Raji (cell line): ENCODE measurements around the gene CPAMD8.

Source experiments
- POLR2A ChIP-seq: IDR thresholded peaks from 2 replicates; pipeline ENCODE4 v1.6.1; 2011; ENCODE audit warnings: low read depth, low read length, control low read depth; ENCODE audit not compliant: insufficient read depth

CPAMD8 gene

DNA sequence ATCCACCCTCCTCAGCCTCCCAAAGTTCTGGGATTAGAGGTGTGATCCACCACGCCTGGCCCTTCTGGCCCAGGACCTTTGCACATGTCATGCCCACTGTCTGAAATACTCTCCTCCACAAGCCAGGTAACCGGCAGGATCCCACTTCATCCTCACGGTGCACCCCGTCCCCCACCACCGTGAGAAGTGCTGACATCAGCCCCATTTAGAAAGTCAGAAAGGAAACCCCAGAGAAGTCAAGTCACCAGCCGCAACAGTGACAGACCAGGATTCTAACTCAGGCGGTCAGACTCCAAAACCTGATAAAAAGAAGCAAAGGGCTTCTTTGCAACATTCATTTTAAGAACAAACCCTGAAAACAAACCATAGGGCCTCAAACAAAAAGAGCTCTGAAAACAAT lies 3.9 kb downstream of the CPAMD8 start:
- TF ChIP-seq POLR2A = no peak

DNA sequence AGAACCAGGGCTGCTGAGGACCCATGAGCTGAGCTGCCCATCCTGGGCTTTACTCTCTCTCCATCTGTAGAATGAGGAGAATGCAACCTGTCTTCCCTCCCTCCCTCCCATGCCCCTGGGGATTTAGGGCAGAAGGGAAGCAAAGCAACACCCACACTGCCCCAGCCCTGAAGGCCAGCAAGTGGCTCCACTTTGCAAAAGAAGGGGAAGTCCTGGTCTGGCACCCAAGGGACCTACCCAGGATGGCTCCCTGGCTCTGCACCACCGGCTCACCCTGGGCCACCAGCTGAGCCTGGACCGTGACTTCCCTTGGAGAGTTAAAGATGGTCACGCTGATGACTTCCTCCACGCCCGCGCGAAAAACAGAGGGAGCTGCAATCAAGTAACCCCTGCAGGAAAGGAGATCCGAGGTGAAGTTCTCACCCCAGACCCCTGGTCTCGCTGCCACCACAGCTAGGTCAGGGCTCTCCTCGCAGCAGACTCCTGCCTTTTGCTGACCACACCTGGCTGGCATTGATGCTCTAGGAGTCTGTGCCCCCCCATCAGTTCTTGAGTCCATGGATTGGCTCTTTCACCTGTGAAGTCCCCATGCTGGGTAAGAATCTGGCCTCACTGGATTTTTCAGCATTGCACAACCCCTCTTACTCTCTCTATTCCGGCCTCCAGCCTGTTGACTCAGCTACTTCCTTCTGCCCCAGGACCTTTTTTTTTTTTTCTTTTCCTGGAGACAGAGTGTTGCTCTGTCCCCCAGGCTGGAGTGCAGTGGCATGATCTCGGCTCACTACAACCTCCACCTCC lies 4.6 kb downstream of the CPAMD8 start:
- no peak for TF ChIP-seq POLR2A

DNA sequence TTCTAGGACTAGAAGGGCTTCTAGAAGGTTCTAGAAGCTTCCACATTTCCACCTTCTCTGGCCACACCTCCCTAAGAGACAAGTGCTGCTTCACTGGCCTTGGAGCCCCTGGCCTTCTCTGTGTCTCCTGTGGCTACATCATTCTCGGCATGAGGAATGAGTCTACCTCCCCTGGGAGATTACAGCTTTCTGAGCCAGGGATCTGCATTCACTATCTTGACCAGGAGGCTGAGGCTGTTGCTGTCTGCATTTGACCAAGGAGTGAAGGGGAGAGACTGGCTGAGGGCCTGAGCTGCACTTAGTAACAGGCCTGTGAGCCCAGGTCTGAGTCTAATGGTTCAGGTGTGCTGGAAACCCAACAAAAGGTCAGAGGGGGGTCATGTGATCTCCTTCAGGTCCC lies 5.3 kb downstream of the CPAMD8 start:
- no peak for TF ChIP-seq POLR2A

DNA sequence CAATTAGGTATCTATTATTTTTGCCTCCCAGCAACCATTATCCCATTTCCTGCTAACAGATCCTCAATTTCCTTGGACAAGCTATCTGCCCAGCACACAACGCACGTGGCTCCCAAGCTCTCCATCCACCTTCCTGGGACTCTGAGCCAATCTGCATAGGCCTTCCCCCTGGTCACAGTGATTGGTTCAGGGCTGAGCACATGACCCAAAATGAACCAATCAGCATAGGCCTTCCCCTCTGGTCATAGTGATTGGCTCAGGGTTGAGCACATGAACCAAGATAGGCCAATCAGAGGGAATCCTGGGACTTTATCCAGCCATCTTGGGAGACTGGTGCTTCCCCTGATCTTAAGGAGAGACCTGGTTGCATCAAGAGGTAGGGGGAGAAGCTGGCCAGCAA lies 5.8 kb downstream of the CPAMD8 start:
- TF ChIP-seq POLR2A = no peak

DNA sequence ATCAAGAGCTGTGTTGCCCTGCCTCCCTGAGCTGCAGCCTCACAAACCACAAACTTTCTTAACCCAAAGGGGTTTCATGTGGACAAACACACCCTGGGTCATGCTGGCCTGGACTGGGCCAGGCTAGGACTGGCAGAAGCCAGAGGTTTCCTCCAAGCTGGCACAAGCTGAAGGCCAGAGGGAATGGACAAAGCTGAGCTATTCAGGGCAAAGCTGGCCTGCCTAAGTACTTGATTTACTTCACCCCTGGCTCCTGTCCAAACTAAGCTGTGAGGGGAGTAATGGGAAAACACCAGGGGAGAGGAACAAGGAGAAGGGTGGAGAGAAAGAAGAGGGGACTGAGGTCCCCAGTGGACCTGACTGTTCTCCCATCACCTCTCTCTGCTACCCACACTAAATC lies 6.2 kb downstream of the CPAMD8 start:
- TF ChIP-seq POLR2A = no peak

DNA sequence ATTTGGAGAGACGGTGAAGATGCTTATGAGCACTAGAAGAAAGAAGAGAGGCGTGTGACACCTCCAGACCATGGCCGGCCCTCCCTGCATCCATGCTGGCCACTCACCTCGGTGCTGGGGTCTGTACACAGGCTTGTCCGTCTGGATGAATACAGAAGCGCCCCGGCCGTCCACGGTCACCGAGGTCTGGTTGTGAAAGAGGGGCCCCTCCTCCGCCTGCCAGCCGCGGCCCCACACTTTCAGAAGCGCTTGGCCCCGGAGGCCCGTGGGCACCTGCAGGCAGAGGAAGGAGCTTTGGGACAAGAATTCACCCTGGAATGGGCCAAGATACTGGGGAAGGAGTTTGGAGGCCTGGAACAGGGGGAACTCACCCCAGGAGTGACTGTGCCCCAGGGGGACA lies 15.1 kb downstream of the CPAMD8 start:
- no peak for TF ChIP-seq POLR2A

DNA sequence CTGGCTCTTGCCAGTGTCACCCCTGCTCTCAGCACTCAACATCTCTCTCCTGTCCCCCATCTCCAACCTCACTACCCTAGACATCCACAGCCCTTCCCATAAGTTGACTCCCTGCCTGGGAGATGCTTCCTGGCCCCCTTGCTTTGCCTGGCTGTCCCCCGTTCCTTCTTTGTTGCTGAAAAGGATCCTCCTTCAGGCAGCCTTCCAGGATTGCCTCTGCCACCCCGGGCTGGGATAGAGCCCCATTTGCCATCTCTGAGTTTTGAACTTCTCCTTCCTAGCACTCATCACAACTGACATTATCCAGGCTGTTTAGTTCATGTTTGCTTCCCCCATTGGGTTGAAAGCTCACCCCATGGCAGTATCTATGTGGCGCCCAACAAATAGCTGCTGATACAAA lies 20.0 kb downstream of the CPAMD8 start:
- TF ChIP-seq POLR2A = no peak

DNA sequence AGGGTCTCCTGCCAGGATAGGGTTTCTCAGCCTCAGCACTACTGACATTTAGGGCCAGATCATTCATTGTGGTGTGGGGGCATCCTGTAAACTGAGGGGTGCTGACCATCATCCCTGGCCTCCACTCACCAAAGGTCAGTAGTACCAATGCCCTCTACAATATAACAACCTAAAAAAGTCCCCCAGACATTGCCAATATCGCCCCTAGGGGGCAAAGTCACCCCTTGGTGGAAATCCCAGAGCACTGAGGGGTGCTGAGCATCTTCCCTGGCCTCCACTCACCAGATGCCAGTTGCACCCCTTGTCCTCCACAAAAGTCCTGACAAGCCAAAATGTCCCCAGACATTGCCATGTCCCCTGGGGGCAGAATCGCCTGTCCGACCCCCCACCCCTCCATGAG lies 21.6 kb downstream of the CPAMD8 start:
- TF ChIP-seq POLR2A = no peak

DNA sequence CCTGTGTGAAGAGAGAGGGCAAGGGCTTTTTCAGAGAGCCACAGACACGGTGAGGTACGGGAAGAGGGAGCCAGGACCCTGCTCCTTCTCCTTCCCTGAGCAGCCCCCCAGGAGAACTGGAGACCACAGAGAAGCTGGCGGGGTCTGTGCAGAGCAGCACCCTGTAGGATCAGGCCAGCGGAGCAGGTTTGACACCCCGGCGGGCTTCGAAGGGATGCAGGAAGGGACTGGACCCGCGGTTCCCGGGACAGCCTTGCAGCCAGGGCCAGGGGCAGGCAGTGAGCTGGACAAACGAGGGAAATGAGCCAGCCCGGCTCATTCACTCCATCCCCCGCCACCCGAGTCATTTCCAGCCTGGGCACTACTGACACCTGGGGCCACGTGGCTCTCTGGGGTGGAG lies 22.2 kb downstream of the CPAMD8 start:
- TF ChIP-seq POLR2A = no peak

DNA sequence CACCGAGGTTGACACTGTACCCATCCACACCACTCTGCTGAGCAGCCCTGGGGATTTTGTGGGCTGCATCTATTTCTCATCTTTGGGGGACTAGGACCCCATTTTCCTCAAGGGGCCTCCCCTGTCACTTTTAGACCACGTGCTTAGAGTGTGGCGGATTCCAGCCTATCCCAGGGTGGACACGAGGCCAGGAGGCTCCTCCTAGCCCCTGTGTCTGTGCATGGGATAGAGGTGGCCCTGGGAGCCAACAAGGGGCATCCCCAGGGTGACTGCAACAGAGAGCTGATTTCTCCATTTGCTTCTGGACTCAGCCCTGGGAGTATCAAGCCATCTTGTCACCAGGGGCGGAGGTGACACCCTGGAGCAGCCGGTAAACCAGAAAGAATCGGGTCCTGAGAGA lies 24.2 kb downstream of the CPAMD8 start:
- TF ChIP-seq POLR2A = no peak

DNA sequence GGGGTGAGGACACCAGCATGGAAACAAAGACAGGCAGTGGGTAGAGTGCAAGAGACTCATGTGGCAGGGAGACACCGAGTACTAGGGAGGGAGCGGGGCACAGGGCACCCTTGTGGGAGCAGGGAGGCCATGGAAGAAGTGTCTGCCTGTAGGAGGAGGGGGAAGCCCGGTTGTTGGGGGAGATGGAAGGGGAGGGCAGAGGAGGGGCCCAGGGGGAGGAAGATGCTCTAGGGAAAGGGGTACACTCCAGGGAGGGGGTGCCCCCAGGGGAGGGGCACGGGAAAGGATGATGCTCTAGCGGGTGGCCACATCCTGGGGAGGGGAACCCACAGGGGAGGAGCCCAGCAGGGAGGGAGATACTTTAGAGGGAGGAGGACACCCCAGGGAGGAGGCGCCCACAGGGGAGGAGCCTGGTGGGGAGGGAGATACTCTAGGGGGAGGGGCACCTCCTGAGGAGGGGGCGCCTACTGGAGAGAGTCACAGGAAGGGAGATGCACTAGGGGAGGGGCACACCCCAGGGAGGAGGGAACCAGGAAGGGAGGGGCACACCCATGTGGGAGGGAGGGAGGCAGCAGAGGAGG lies 24.9 kb downstream of the CPAMD8 start:
- TF ChIP-seq POLR2A = no peak

DNA sequence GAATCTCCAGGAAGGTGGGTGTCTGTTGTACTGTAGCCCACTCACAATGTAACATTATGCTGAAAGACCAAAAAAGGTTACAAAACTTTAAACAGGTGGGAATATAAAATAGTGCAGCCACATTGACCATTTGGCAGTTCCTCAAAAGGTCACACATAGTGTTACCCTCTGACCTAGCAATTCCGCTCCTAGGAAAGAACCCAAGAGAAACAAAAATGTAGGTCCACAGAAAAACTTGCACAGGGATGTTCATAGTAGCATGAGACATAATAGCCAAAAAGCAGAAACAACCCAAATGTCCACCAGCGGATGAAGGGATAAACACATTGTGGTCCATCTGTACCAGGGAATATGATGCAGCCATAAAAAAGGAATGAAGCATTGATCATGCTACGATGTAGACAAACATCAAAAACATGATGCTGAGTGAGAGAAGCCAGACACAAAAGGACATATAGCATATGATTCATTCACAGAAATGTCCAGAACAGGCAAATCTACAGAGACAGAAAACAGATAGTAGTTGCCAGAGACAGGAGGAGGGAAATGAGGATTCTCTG lies 27.9 kb downstream of the CPAMD8 start:
- TF ChIP-seq POLR2A = no peak

DNA sequence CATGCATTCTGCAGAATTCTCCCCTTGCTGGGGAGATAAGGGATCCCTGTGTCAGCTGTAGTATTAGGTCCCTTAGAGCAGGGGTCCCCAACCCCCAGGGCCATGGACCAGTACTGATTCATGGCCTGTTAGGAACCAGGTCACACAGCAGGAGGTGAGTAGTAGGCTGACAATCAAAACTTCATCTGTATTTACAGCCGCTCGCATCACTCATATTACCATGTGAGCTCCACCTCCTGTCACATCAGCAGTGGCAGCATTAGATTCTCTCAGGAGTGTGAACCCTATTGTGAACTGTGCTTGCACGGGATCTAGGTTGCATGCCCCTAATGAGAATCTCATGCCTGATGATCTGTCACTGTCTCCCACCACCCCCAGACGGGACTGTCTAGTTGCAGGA lies 37.9 kb downstream of the CPAMD8 start:
- no peak for TF ChIP-seq POLR2A

DNA sequence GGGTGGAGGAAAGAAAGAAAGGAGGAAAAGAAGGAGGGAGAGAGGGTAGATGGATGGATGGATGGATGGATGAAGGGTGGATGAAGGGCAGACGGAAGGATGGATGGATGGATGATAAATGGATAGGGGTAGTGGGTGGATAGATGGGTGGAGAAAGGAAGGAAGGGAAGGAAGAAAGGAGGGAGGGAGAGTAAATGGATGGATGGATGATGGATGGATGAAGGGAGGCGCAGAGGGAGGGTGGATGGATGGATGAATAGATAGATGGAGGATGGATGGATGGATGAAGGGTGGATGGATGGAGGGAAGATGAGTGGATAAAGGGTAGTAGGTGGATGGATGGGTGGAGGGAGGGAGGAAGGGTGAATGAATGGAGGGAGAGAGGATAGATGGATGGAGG lies 41.2 kb downstream of the CPAMD8 start:
- TF ChIP-seq POLR2A = no peak

DNA sequence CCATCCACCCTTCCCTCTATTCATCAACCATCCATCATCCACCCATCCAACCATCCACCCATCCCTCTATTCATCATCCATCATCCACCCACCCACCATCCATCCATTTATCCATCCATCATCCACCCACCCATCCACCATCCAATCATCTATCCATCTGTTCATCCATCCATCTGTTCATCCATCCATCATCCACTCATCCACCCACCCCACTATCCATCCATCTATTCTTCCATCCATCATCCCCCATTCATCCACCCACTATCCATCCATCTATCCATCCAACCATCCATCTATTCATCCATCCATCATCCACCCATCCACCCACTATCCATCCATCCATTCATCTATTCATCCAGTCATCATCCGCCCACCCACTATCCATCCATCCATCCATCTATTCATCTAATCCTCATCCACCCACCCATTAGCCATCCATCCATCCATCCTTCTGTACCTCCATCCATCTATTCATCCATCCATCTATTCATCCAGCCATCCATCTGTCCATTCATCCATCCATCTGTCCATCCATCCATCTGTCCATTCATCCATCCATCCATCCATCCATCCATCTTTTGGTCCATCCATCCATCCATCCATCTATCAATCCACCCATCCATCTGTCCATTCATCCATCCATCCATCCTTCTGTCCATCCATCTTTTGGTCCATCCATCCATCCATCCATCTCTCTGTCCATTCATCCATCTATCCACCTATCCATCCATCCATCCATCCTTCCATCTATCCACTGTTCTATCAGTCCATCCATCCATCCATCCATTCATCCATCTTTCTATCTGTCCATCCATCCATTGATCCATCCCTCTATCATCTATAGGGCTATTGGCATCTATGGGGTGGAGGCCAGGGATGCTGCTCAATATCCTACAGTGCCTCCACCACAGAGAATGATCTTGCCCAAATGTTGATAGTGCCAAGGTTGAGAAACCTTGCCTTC lies 47.5 kb downstream of the CPAMD8 start:
- TF ChIP-seq POLR2A = no peak
